Vagina (tissue), 2 donors: ENCODE data around the gene PAK1. TPM values are rescaled to one million over a fixed set of nuclear protein-coding genes. Genes with fewer than 3 reads are reported as not detected.

ENCODE experiments used
- DNase-seq, 2 donors: peaks; one replicate each; pipeline ENCODE4 v3.0.0-alpha.2; 2017; ENCODE audit errors: extremely low spot score in 2 of 2
- H3K27ac ChIP-seq: fragments of 200-600 bp; sonication (generic); one replicate; pipeline ENCODE4 v1.5.1; 2019
- H3K27me3 ChIP-seq: fragments of 200-600 bp; sonication (generic); one replicate; pipeline ENCODE4 v1.5.1; 2019
- H3K36me3 ChIP-seq, 2 donors: fragments of 200-600 bp; sonication (generic); one replicate each; pipeline ENCODE4 v1.5.1; 2017 to 2019
- H3K4me1 ChIP-seq: fragments of 200-600 bp; sonication (generic); one replicate; pipeline ENCODE4 v1.5.1; 2019
- H3K4me3 ChIP-seq, 2 donors: fragments of 200-600 bp; sonication (generic); 1 replicate in 1 of 2; 2 replicates in 1 of 2; pipeline ENCODE4 v1.5.1; 2016 to 2019
- H3K9me3 ChIP-seq: fragments of 200-600 bp; sonication (generic); one replicate; pipeline ENCODE4 v1.5.1; 2019
- CTCF ChIP-seq, 3 experiments: fragments of 450-650 bp in 2 of 3; fragments of 200-600 bp in 1 of 3; sonication (generic) in 1 of 3; IDR thresholded peaks; one replicate each; pipeline ENCODE4 v1.5.1; 2017 to 2019; ENCODE audit warnings: antibody characterized with exemption in 3 of 3, mild to moderate bottlenecking in 2 of 3, moderate library complexity in 2 of 3
- POLR2A ChIP-seq, 2 donors: fragments of 450-650 bp; IDR thresholded peaks; one replicate each; pipeline ENCODE4 v1.6.1; 2017; ENCODE audit warnings: antibody characterized with exemption in 2 of 2, mild to moderate bottlenecking in 2 of 2, moderate library complexity in 2 of 2
- POLR2AphosphoS5 ChIP-seq, 2 donors: sonication (generic); formaldehyde crosslinking; IDR thresholded peaks; one replicate each; pipeline ENCODE4 v1.9.0; 2017; ENCODE audit warnings: antibody characterized with exemption in 2 of 2, mild to moderate bottlenecking in 2 of 2, low read depth in 1 of 2; ENCODE audit not compliant: insufficient read depth in 1 of 2
- intact Hi-C: fragments of 100-400 bp; cut with DNase I; formaldehyde crosslinking; loops from one replicate; pipeline ENCODE4 v1.15.1; 2023
- total RNA-seq: library from RNA; depleted of rRNA; stranded (reverse); fragments of >200 nt; gene quantifications from one replicate; pipeline ENCODE4 v1.2.3, GENCODE V29; 2016

PAK1 gene
- total RNA-seq, 1 donor from 2014 or later = 43.5 TPM

- Histone ChIP-seq H3K27me3 (no peaks in the 10 kb centered on the region), H3K36me3 (no peaks in the 10 kb centered on the region), H3K9me3 (no peaks in the 10 kb centered on the region), H3K4me1 (peaks cover 34% of the 10 kb centered on the region), H3K4me3 (no peak overlapping the region), H3K27ac (no peak overlapping the region)
- DNase-seq = no peak
- intact Hi-C loops = no loop called here
- TF ChIP-seq POLR2A (IDR thresholded peaks at IDR 0.05) = no peak
- TF ChIP-seq CTCF (IDR thresholded peaks at IDR 0.05) = no peak
- no peak for TF ChIP-seq POLR2AphosphoS5 (IDR thresholded peaks at IDR 0.05; ENCODE audit: insufficient read depth in 1 of 2, low read depth in 1 of 2)
These were observed 2.2 kb downstream of the PAK1 start for GRCh38 chr11:77471558-77472193.

- Histone ChIP-seq H3K4me3 (no peak overlapping the region), H3K36me3 (no peaks in the 10 kb centered on the region), H3K27me3 (no peaks in the 10 kb centered on the region), H3K27ac (no peak overlapping the region), H3K4me1 (peaks cover 34% of the 10 kb centered on the region), H3K9me3 (no peaks in the 10 kb centered on the region)
- TF ChIP-seq POLR2A (IDR thresholded peaks at IDR 0.05) (no peak), POLR2AphosphoS5 (IDR thresholded peaks at IDR 0.05; ENCODE audit: insufficient read depth in 1 of 2, low read depth in 1 of 2) (no peak), CTCF (IDR thresholded peaks at IDR 0.05) (no peak)
- intact Hi-C loops = no loop called here
- DNase-seq = no peak
These were observed 2.9 kb downstream of the PAK1 start for GRCh38 chr11:77470971-77471370.

GRCh38 chr11:77470504-77470903 is 3.4 kb downstream of the PAK1 start:
- H3K27me3 ChIP-seq = no peaks in the 10 kb centered on the region
- no peaks in the 10 kb centered on the region for H3K9me3 ChIP-seq
- intact Hi-C loops = no loop called here
- H3K4me1 ChIP-seq = peaks cover 34% of the 10 kb centered on the region
- H3K4me3 ChIP-seq = no peak overlapping the region
- H3K36me3 ChIP-seq = no peaks in the 10 kb centered on the region
- no peak for DNase-seq
- no peak for TF ChIP-seq POLR2A (IDR thresholded peaks at IDR 0.05)
- no peak for TF ChIP-seq POLR2AphosphoS5 (IDR thresholded peaks at IDR 0.05; ENCODE audit: insufficient read depth in 1 of 2, low read depth in 1 of 2)
- no peak for TF ChIP-seq CTCF (IDR thresholded peaks at IDR 0.05)
- H3K27ac ChIP-seq = no peak overlapping the region

GRCh38 chr11:77468527-77468926 is 5.4 kb downstream of the PAK1 start:
- Histone ChIP-seq H3K27ac (no peak overlapping the region), H3K36me3 (no peaks in the 10 kb centered on the region), H3K4me3 (no peak overlapping the region), H3K27me3 (no peaks in the 10 kb centered on the region), H3K9me3 (no peaks in the 10 kb centered on the region), H3K4me1 (peaks cover 21% of the 10 kb centered on the region)
- intact Hi-C loops = no loop called here
- no peak for DNase-seq
- no peak for TF ChIP-seq POLR2A (IDR thresholded peaks at IDR 0.05)
- no peak for TF ChIP-seq POLR2AphosphoS5 (IDR thresholded peaks at IDR 0.05; ENCODE audit: insufficient read depth in 1 of 2, low read depth in 1 of 2)
- TF ChIP-seq CTCF (IDR thresholded peaks at IDR 0.05) = no peak

- Histone ChIP-seq H3K9me3 (no peaks in the 10 kb centered on the region), H3K4me3 (no peak overlapping the region), H3K4me1 (peaks cover 20% of the 10 kb centered on the region), H3K36me3 (no peaks in the 10 kb centered on the region), H3K27ac (no peak overlapping the region), H3K27me3 (no peaks in the 10 kb centered on the region)
- intact Hi-C loops = no loop called here
- TF ChIP-seq POLR2A (IDR thresholded peaks at IDR 0.05) (no peak), CTCF (IDR thresholded peaks at IDR 0.05) (no peak), POLR2AphosphoS5 (IDR thresholded peaks at IDR 0.05; ENCODE audit: insufficient read depth in 1 of 2, low read depth in 1 of 2) (peak in 1 of 2 donors; percentile 50)
- no peak for DNase-seq
These were observed 5.9 kb downstream of the PAK1 start for GRCh38 chr11:77467993-77468392.
